H1 (cell line): ENCODE results near the gene SLC9C1. TPM values are rescaled to one million over a fixed set of nuclear protein-coding genes. Genes with fewer than 3 reads are reported as not detected.

Experiments
- CTCF ChIA-PET: fragments of 300-600 bp; sonication (Branson Sonifier 250); formaldehyde crosslinking; loops from one replicate; lab custom pipeline; 2021; ENCODE audit not compliant: partially characterized antibody; lab: Charles Lee
- POLR2A ChIA-PET: fragments of 300-600 bp; sonication (Branson Sonifier 250); formaldehyde crosslinking; loops from one replicate; lab custom pipeline; 2021; ENCODE audit warnings: inconsistent platforms; ENCODE audit not compliant: partially characterized antibody; lab: Charles Lee
- DNase-seq, 2 experiments: peaks; one replicate each; pipeline versions ENCODE4 v3.0.0 to v3.0.0-alpha.2; 2010 to 2022; ENCODE audit warnings: low spot score in 2 of 2, low read depth in 1 of 2, mixed read lengths in 1 of 2
- FAIRE-seq: peaks from 2 replicates; lab custom pipeline; 2011; peaks lifted over from hg19 to GRCh38; lab: Jason Lieb, UNC
- H2AFZ ChIP-seq: 2 replicates; pipeline ENCODE4 v1.8.1; 2012; ENCODE audit warnings: low read length, inconsistent platforms
- H2AK5ac ChIP-seq: 2 replicates; pipeline ENCODE4 v1.6.1; 2013; ENCODE audit warnings: low read depth, low read length
- H2BK120ac ChIP-seq: replicated peaks from 2 replicates; pipeline ENCODE3; 2013; ENCODE audit warnings: low read depth, low read length, inconsistent platforms
- H2BK12ac ChIP-seq: 2 replicates; pipeline ENCODE4 v1.6.1; 2013; ENCODE audit warnings: low read depth, low read length
- H2BK15ac ChIP-seq: 2 replicates; pipeline ENCODE4 v1.6.1; 2013; ENCODE audit warnings: low read length
- H2BK20ac ChIP-seq: 2 replicates; pipeline ENCODE4 v1.6.1; 2013; ENCODE audit warnings: low read length
- H2BK5ac ChIP-seq: 2 replicates; pipeline ENCODE4 v1.6.1; 2013; ENCODE audit warnings: low read depth, low read length
- H3K14ac ChIP-seq: 2 replicates; pipeline ENCODE4 v1.6.1; 2013; ENCODE audit warnings: inconsistent platforms; ENCODE audit not compliant: insufficient read length
- H3K18ac ChIP-seq: 2 replicates; pipeline ENCODE4 v1.6.1; 2013; ENCODE audit warnings: low read length; ENCODE audit errors: extremely low read depth
- H3K23ac ChIP-seq: 2 replicates; pipeline ENCODE4 v1.6.1; 2013; ENCODE audit warnings: inconsistent platforms; ENCODE audit not compliant: insufficient read length
- H3K23me2 ChIP-seq: 2 replicates; pipeline ENCODE4 v1.6.1; 2013; ENCODE audit warnings: low read depth, low read length
- H3K27ac ChIP-seq: 2 replicates; pipeline ENCODE4 v1.6.1; 2011; ENCODE audit warnings: low read depth, low read length, inconsistent platforms
- H3K27me3 ChIP-seq, 4 experiments: replicated peaks in 1 of 4; 1 replicate in 1 of 4; 2 replicates in 3 of 4; pipeline versions ENCODE4 v1.6.1 to v1.8.1; 2011 to 2013; ENCODE audit warnings: low read length in 3 of 4, mild to moderate bottlenecking in 3 of 4, inconsistent platforms in 2 of 4, mixed read lengths in 2 of 4, moderate library complexity in 1 of 4; ENCODE audit not compliant: control insufficient read depth in 3 of 4, insufficient read depth in 3 of 4; ENCODE audit errors: extremely low read depth in 1 of 4
- H3K36me3 ChIP-seq, 4 experiments: 2 replicates each; pipeline versions ENCODE4 v1.6.1 to v1.8.1; 2011 to 2013; ENCODE audit warnings: mild to moderate bottlenecking in 4 of 4, low read length in 3 of 4, moderate library complexity in 2 of 4, control low read depth in 1 of 4, inconsistent platforms in 1 of 4; ENCODE audit not compliant: insufficient read depth in 4 of 4, control insufficient read depth in 2 of 4
- H3K4ac ChIP-seq: replicated peaks from 2 replicates; pipeline ENCODE3; 2013; ENCODE audit warnings: low read length, low read depth, mixed read lengths, inconsistent platforms; ENCODE audit not compliant: insufficient read length
- H3K4me1 ChIP-seq, 4 experiments: replicated peaks in 1 of 4; 1 replicate in 1 of 4; 2 replicates in 3 of 4; pipeline versions ENCODE4 v1.6.1 to v1.8.1; 2011 to 2013; ENCODE audit warnings: low read length in 3 of 4, inconsistent platforms in 2 of 4, mixed read lengths in 1 of 4; ENCODE audit not compliant: insufficient read depth in 4 of 4, control insufficient read depth in 3 of 4
- H3K4me2 ChIP-seq, 2 experiments: 2 replicates each; pipeline versions ENCODE4 v1.6.1 to v1.8.1; 2011 to 2013; ENCODE audit warnings: low read depth in 2 of 2, low read length in 2 of 2, control low read depth in 1 of 2, inconsistent platforms in 1 of 2, mild to moderate bottlenecking in 1 of 2; ENCODE audit not compliant: insufficient read depth in 1 of 2
- H3K4me3 ChIP-seq, 4 experiments: fragments of 200-600, 300-600 bp in 1 of 4; sonication (generic), shearing (Covaris generic), sonication (Bioruptor Twin) in 1 of 4; 2 replicates each; pipeline versions ENCODE4 v1.5.1 to v1.8.1; 2011 to 2016; ENCODE audit warnings: low read length in 4 of 4, low read depth in 3 of 4, control low read depth in 2 of 4, inconsistent platforms in 2 of 4, mild to moderate bottlenecking in 2 of 4, mixed read lengths in 1 of 4, moderate library complexity in 1 of 4; ENCODE audit not compliant: insufficient read depth in 2 of 4; ENCODE audit errors: extremely low read depth in 1 of 4
- H3K56ac ChIP-seq: replicated peaks from 2 replicates; pipeline ENCODE3; 2013; ENCODE audit warnings: low read depth, mild to moderate bottlenecking, mixed read lengths, low read length, inconsistent platforms; ENCODE audit not compliant: insufficient read length
- H3K79me1 ChIP-seq: 2 replicates; pipeline ENCODE4 v1.6.1; 2013; ENCODE audit warnings: low read depth, low read length, control low read depth
- H3K79me2 ChIP-seq, 2 experiments: 2 replicates each; pipeline versions ENCODE4 v1.6.1 to v1.8.1; 2012 to 2013; ENCODE audit warnings: low read length in 2 of 2, mild to moderate bottlenecking in 2 of 2, inconsistent platforms in 1 of 2; ENCODE audit not compliant: insufficient read depth in 2 of 2, control insufficient read depth in 1 of 2
- H3K9ac ChIP-seq, 4 experiments: replicated peaks in 1 of 4; 1 replicate in 1 of 4; 2 replicates in 3 of 4; pipeline versions ENCODE4 v1.6.1 to v1.8.1; 2011 to 2013; ENCODE audit warnings: low read depth in 3 of 4, low read length in 3 of 4, control low read depth in 2 of 4, mild to moderate bottlenecking in 2 of 4, moderate library complexity in 2 of 4, inconsistent platforms in 1 of 4; ENCODE audit errors: extremely low read depth in 1 of 4
- H3K9me3 ChIP-seq, 2 experiments: 2 replicates each; pipeline versions ENCODE4 v1.6.1 to v1.8.1; 2012 to 2013; ENCODE audit warnings: mild to moderate bottlenecking in 2 of 2, moderate library complexity in 2 of 2, control low read depth in 1 of 2, inconsistent platforms in 1 of 2, low read depth in 1 of 2, low read length in 1 of 2, mixed read lengths in 1 of 2; ENCODE audit not compliant: insufficient read depth in 2 of 2
- H4K20me1 ChIP-seq, 2 experiments: replicated peaks in 1 of 2; 2 replicates each; pipeline versions ENCODE3 to v1.8.1; 2011 to 2013; ENCODE audit warnings: inconsistent platforms in 2 of 2, low read length in 2 of 2, mild to moderate bottlenecking in 1 of 2; ENCODE audit not compliant: insufficient read depth in 2 of 2, control insufficient read depth in 1 of 2
- H4K5ac ChIP-seq: 2 replicates; pipeline ENCODE4 v1.6.1; 2013; ENCODE audit warnings: low read length, low read depth, mixed read lengths, inconsistent platforms; ENCODE audit not compliant: insufficient read length
- H4K8ac ChIP-seq: 2 replicates; pipeline ENCODE4 v1.8.0; 2013; ENCODE audit warnings: mild to moderate bottlenecking, moderate library complexity, low read length, inconsistent platforms; ENCODE audit not compliant: insufficient read depth; ENCODE audit errors: extremely low read depth
- H4K91ac ChIP-seq: replicated peaks from 2 replicates; pipeline ENCODE3; 2013; ENCODE audit warnings: low read length, mixed read lengths, inconsistent platforms; ENCODE audit not compliant: insufficient read length
- BRCA1 ChIP-seq: IDR thresholded peaks from 2 replicates; pipeline ENCODE4 v1.6.1; 2012; ENCODE audit warnings: low read depth, low read length, improper control_type of control experiment
- CHD2 ChIP-seq: IDR thresholded peaks from 2 replicates; pipeline ENCODE4 v1.6.1; 2012; ENCODE audit warnings: low read length, improper control_type of control experiment
- CTBP2 ChIP-seq: IDR thresholded peaks from 2 replicates; pipeline ENCODE4 v1.7.0; 2011; ENCODE audit warnings: borderline replicate concordance, mild to moderate bottlenecking, moderate library complexity, mixed read lengths, low read length; ENCODE audit not compliant: insufficient read depth, insufficient read length
- RBBP5 ChIP-seq: IDR thresholded peaks from 2 replicates; pipeline ENCODE4 v1.7.1; 2012; ENCODE audit warnings: low read depth, mild to moderate bottlenecking, inconsistent platforms, low read length, moderate library complexity, borderline replicate concordance
- SP1 ChIP-seq: IDR thresholded peaks from 2 replicates; pipeline ENCODE4 v1.6.1; 2011; ENCODE audit warnings: low read depth, low read length
- WGBS, 2 experiments: shearing (Covaris generic) in 1 of 2; methylation state at CpG; one replicate each; pipeline versions ENCODE4 v1.1.6 to v1.1.7; 2013 to 2015; ENCODE audit warnings: low lambda C conversion rate in 2 of 2, mixed read lengths in 2 of 2, inconsistent platforms in 1 of 2, low coverage in 1 of 2, missing lambda C conversion rate in 1 of 2; ENCODE audit not compliant: insufficient replicate concordance in 2 of 2, insufficient coverage in 1 of 2, insufficient read length in 1 of 2; ENCODE audit errors: extremely low coverage in 1 of 2, missing lambda C conversion rate in 1 of 2; 5-methylcytosine and 5-hydroxymethylcytosine counted together
- polyA plus RNA-seq, 7 experiments: library from polyadenylated mRNA; depleted of rRNA in 3 of 7; stranded (reverse) in 5 of 7; unstranded in 2 of 7; fragments of >200 nt in 5 of 7; fragments of 200-250 nt in 2 of 7; gene quantifications; 1 replicate in 5 of 7; 2 replicates in 1 of 7; 4 replicates in 1 of 7; pipeline versions ENCODE4 v1.2.1 to v1.2.3, GENCODE V29; 2011 to 2013; ENCODE audit warnings: missing spikeins in 2 of 7, mixed read lengths in 2 of 7
- total RNA-seq: library from RNA; stranded (reverse); fragmentation: NEBNext Ultra II Directional; extraction: Animal tissue kit (Norgen Biotek cat#: 25700); gene quantifications from 2 replicates; pipeline ENCODE4 v1.2.1, GENCODE V29; 2021
- TF ChIP-seq, protein P1 (sequence below): IDR thresholded peaks from 2 replicates; pipeline ENCODE4 v1.6.1; 2011; ENCODE audit warnings: low read depth, mild to moderate bottlenecking, low read length; ENCODE audit not compliant: insufficient read depth
- TF ChIP-seq, protein P2 (sequence below): IDR thresholded peaks from 2 replicates; pipeline ENCODE4 v1.6.1; 2012; ENCODE audit warnings: inconsistent platforms

Gene SLC9C1
- total and polyA plus RNA-seq, 2 of the 8 experiments (the other 6 are each of a cell fraction or from before 2014, with no cell fraction given), result 0.15 to 0.24 TPM

DNA sequence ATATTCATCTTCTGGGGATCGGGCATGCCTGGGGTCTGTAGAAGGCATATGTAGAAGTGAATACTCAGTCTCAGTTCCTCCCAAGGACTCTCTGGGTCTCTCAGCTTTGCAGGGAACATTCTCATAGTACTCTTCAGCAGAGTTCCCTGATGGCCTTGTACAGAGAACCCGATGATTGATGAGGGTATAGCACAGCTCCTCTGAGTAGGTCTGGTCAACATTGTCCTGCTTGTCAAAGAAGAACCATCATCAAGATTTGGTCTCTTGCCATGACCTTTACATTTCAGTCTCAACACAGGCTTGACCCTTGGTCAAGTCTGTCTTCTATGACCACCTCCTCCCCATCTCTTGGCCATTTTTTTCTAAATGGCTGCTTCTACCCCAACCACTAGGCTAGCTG lies 170.5 kb downstream of the SLC9C1 start:
- no peak for FAIRE-seq
- Histone ChIP-seq H3K18ac (no peak overlapping the region), H3K56ac (no peak overlapping the region), H3K36me3 (no peaks in the 10 kb centered on the region; a peak in 1 of 8 replicates), H2BK5ac (no peak overlapping the region), H3K23ac (no peak overlapping the region), H2BK20ac (no peak overlapping the region), H3K23me2 (no peaks in the 10 kb centered on the region), H2BK12ac (no peak overlapping the region), H3K27me3 (no peaks in the 10 kb centered on the region), H3K4me1 (peaks cover 0 to 20% (median 11%) of the 10 kb centered on the region in 4 experiments; a peak in 5 of 7 replicates), H4K20me1 (no peaks in the 10 kb centered on the region), H3K4me3 (no peak overlapping the region), H3K14ac (no peak overlapping the region), H2BK120ac (no peak overlapping the region), H4K5ac (no peak overlapping the region), H3K9me3 (no peaks in the 10 kb centered on the region), H3K79me1 (no peaks in the 10 kb centered on the region), H3K4me2 (no peak overlapping the region), H3K4ac (no peak overlapping the region), H2AFZ (no peak overlapping the region), H2BK15ac (no peak overlapping the region), H3K9ac (no peak overlapping the region), H4K91ac (no peak overlapping the region), H4K8ac (no peak overlapping the region), H3K27ac (no peak overlapping the region), H2AK5ac (no peak overlapping the region), H3K79me2 (no peaks in the 10 kb centered on the region)
- no peak for TF ChIP-seq SP1
- TF ChIP-seq RBBP5, result no peak
- TF ChIP-seq, protein P1, sequence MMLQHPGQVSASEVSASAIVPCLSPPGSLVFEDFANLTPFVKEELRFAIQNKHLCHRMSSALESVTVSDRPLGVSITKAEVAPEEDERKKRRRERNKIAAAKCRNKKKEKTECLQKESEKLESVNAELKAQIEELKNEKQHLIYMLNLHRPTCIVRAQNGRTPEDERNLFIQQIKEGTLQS, result no peak
- no peak for TF ChIP-seq CHD2
- no peak for TF ChIP-seq CTBP2
- TF ChIP-seq, protein P2, sequence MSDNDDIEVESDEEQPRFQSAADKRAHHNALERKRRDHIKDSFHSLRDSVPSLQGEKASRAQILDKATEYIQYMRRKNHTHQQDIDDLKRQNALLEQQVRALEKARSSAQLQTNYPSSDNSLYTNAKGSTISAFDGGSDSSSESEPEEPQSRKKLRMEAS, result no peak
- TF ChIP-seq BRCA1, result no peak
- WGBS, 2 experiments, result 97% methylated on average over 2 of the region's 2 CpGs; no CpG with 5 or more reads in 1 of the 2 experiments
- DNase-seq, result no peak
- ChIA-PET CTCF (interaction anchor here (0.5 to 1.9 kb wide), 5 partner anchors 12 to 410 kb away, joined by 3 to 11 read pairs (median 3); no protein-coding TSS in a partner anchor), POLR2A (interaction anchor here (1.1 kb wide), 1 partner anchor 11 kb away, joined by 3 read pairs; no protein-coding TSS in a partner anchor)
